Erythroblast (primary cell): ENCODE data around the gene ANKFN1.

Experiments
- GATA1 ChIP-seq: IDR thresholded peaks from 2 replicates; pipeline ENCODE4 v1.6.1; 2011; ENCODE audit warnings: low read depth, mild to moderate bottlenecking, control low read depth, low read length, moderate library complexity
- POLR2A ChIP-seq: IDR thresholded peaks from 2 replicates; pipeline ENCODE4 v1.6.1; 2011; ENCODE audit warnings: mild to moderate bottlenecking, low read length

DNA sequence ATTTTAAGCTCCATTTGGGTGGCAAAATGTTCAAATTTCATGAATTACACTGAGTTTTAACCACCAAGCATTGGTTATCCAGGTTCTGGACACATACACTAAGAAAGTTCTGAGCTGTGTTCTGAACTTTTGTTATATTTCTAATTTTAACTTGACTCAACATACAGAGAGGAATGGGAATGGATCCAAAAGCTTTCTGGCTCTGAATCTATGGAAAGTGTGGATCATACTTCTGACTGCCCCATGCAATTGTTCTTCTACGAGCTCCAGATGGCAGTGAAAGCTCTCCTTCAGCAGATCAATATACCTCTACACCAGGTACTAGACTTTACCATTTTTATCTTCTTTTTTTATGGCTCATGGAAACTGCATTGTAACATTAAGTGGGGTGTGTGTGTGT is 327.2 kb downstream of the ANKFN1 start:
- TF ChIP-seq POLR2A, result no peak
- no peak for TF ChIP-seq GATA1
